H1 (cell line): Measurements from ENCODE around the gene HSFX2. TPM values are rescaled to one million over a fixed set of nuclear protein-coding genes. Genes with fewer than 3 reads are reported as not detected.
"Not testable (repeated sequence)": the region's sequence is repeated elsewhere in the genome, so short reads cannot be mapped to it uniquely, and the experiment has no call there.

ENCODE experiments used
- CTCF ChIA-PET: fragments of 300-600 bp; sonication (Branson Sonifier 250); formaldehyde crosslinking; loops from one replicate; lab custom pipeline; 2021; ENCODE audit not compliant: partially characterized antibody; lab: Charles Lee
- POLR2A ChIA-PET: fragments of 300-600 bp; sonication (Branson Sonifier 250); formaldehyde crosslinking; loops from one replicate; lab custom pipeline; 2021; ENCODE audit warnings: inconsistent platforms; ENCODE audit not compliant: partially characterized antibody; lab: Charles Lee
- DNase-seq, 2 experiments: peaks; one replicate each; pipeline versions ENCODE4 v3.0.0 to v3.0.0-alpha.2; 2010 to 2022; ENCODE audit warnings: low spot score in 2 of 2, low read depth in 1 of 2, mixed read lengths in 1 of 2
- FAIRE-seq: peaks from 2 replicates; lab custom pipeline; 2011; peaks lifted over from hg19 to GRCh38; lab: Jason Lieb, UNC
- H2AFZ ChIP-seq: 2 replicates; pipeline ENCODE4 v1.8.1; 2012; ENCODE audit warnings: low read length, inconsistent platforms
- H2AK5ac ChIP-seq: 2 replicates; pipeline ENCODE4 v1.6.1; 2013; ENCODE audit warnings: low read depth, low read length
- H2BK120ac ChIP-seq: replicated peaks from 2 replicates; pipeline ENCODE3; 2013; ENCODE audit warnings: low read depth, low read length, inconsistent platforms
- H2BK12ac ChIP-seq: 2 replicates; pipeline ENCODE4 v1.6.1; 2013; ENCODE audit warnings: low read depth, low read length
- H2BK15ac ChIP-seq: 2 replicates; pipeline ENCODE4 v1.6.1; 2013; ENCODE audit warnings: low read length
- H2BK20ac ChIP-seq: 2 replicates; pipeline ENCODE4 v1.6.1; 2013; ENCODE audit warnings: low read length
- H2BK5ac ChIP-seq: 2 replicates; pipeline ENCODE4 v1.6.1; 2013; ENCODE audit warnings: low read depth, low read length
- H3K14ac ChIP-seq: 2 replicates; pipeline ENCODE4 v1.6.1; 2013; ENCODE audit warnings: inconsistent platforms; ENCODE audit not compliant: insufficient read length
- H3K18ac ChIP-seq: 2 replicates; pipeline ENCODE4 v1.6.1; 2013; ENCODE audit warnings: low read length; ENCODE audit errors: extremely low read depth
- H3K23ac ChIP-seq: 2 replicates; pipeline ENCODE4 v1.6.1; 2013; ENCODE audit warnings: inconsistent platforms; ENCODE audit not compliant: insufficient read length
- H3K23me2 ChIP-seq: 2 replicates; pipeline ENCODE4 v1.6.1; 2013; ENCODE audit warnings: low read depth, low read length
- H3K27ac ChIP-seq: 2 replicates; pipeline ENCODE4 v1.6.1; 2011; ENCODE audit warnings: low read depth, low read length, inconsistent platforms
- H3K27me3 ChIP-seq, 4 experiments: replicated peaks in 1 of 4; 1 replicate in 1 of 4; 2 replicates in 3 of 4; pipeline versions ENCODE4 v1.6.1 to v1.8.1; 2011 to 2013; ENCODE audit warnings: low read length in 3 of 4, mild to moderate bottlenecking in 3 of 4, inconsistent platforms in 2 of 4, mixed read lengths in 2 of 4, moderate library complexity in 1 of 4; ENCODE audit not compliant: control insufficient read depth in 3 of 4, insufficient read depth in 3 of 4; ENCODE audit errors: extremely low read depth in 1 of 4
- H3K36me3 ChIP-seq, 4 experiments: 2 replicates each; pipeline versions ENCODE4 v1.6.1 to v1.8.1; 2011 to 2013; ENCODE audit warnings: mild to moderate bottlenecking in 4 of 4, low read length in 3 of 4, moderate library complexity in 2 of 4, control low read depth in 1 of 4, inconsistent platforms in 1 of 4; ENCODE audit not compliant: insufficient read depth in 4 of 4, control insufficient read depth in 2 of 4
- H3K4ac ChIP-seq: replicated peaks from 2 replicates; pipeline ENCODE3; 2013; ENCODE audit warnings: low read length, low read depth, mixed read lengths, inconsistent platforms; ENCODE audit not compliant: insufficient read length
- H3K4me1 ChIP-seq, 4 experiments: replicated peaks in 1 of 4; 1 replicate in 1 of 4; 2 replicates in 3 of 4; pipeline versions ENCODE4 v1.6.1 to v1.8.1; 2011 to 2013; ENCODE audit warnings: low read length in 3 of 4, inconsistent platforms in 2 of 4, mixed read lengths in 1 of 4; ENCODE audit not compliant: insufficient read depth in 4 of 4, control insufficient read depth in 3 of 4
- H3K4me2 ChIP-seq, 2 experiments: 2 replicates each; pipeline versions ENCODE4 v1.6.1 to v1.8.1; 2011 to 2013; ENCODE audit warnings: low read depth in 2 of 2, low read length in 2 of 2, control low read depth in 1 of 2, inconsistent platforms in 1 of 2, mild to moderate bottlenecking in 1 of 2; ENCODE audit not compliant: insufficient read depth in 1 of 2
- H3K4me3 ChIP-seq, 4 experiments: fragments of 200-600, 300-600 bp in 1 of 4; sonication (generic), shearing (Covaris generic), sonication (Bioruptor Twin) in 1 of 4; 2 replicates each; pipeline versions ENCODE4 v1.5.1 to v1.8.1; 2011 to 2016; ENCODE audit warnings: low read length in 4 of 4, low read depth in 3 of 4, control low read depth in 2 of 4, inconsistent platforms in 2 of 4, mild to moderate bottlenecking in 2 of 4, mixed read lengths in 1 of 4, moderate library complexity in 1 of 4; ENCODE audit not compliant: insufficient read depth in 2 of 4; ENCODE audit errors: extremely low read depth in 1 of 4
- H3K56ac ChIP-seq: replicated peaks from 2 replicates; pipeline ENCODE3; 2013; ENCODE audit warnings: low read depth, mild to moderate bottlenecking, mixed read lengths, low read length, inconsistent platforms; ENCODE audit not compliant: insufficient read length
- H3K79me1 ChIP-seq: 2 replicates; pipeline ENCODE4 v1.6.1; 2013; ENCODE audit warnings: low read depth, low read length, control low read depth
- H3K79me2 ChIP-seq, 2 experiments: 2 replicates each; pipeline versions ENCODE4 v1.6.1 to v1.8.1; 2012 to 2013; ENCODE audit warnings: low read length in 2 of 2, mild to moderate bottlenecking in 2 of 2, inconsistent platforms in 1 of 2; ENCODE audit not compliant: insufficient read depth in 2 of 2, control insufficient read depth in 1 of 2
- H3K9ac ChIP-seq, 4 experiments: replicated peaks in 1 of 4; 1 replicate in 1 of 4; 2 replicates in 3 of 4; pipeline versions ENCODE4 v1.6.1 to v1.8.1; 2011 to 2013; ENCODE audit warnings: low read depth in 3 of 4, low read length in 3 of 4, control low read depth in 2 of 4, mild to moderate bottlenecking in 2 of 4, moderate library complexity in 2 of 4, inconsistent platforms in 1 of 4; ENCODE audit errors: extremely low read depth in 1 of 4
- H3K9me3 ChIP-seq, 2 experiments: 2 replicates each; pipeline versions ENCODE4 v1.6.1 to v1.8.1; 2012 to 2013; ENCODE audit warnings: mild to moderate bottlenecking in 2 of 2, moderate library complexity in 2 of 2, control low read depth in 1 of 2, inconsistent platforms in 1 of 2, low read depth in 1 of 2, low read length in 1 of 2, mixed read lengths in 1 of 2; ENCODE audit not compliant: insufficient read depth in 2 of 2
- H4K20me1 ChIP-seq, 2 experiments: replicated peaks in 1 of 2; 2 replicates each; pipeline versions ENCODE3 to v1.8.1; 2011 to 2013; ENCODE audit warnings: inconsistent platforms in 2 of 2, low read length in 2 of 2, mild to moderate bottlenecking in 1 of 2; ENCODE audit not compliant: insufficient read depth in 2 of 2, control insufficient read depth in 1 of 2
- H4K5ac ChIP-seq: 2 replicates; pipeline ENCODE4 v1.6.1; 2013; ENCODE audit warnings: low read length, low read depth, mixed read lengths, inconsistent platforms; ENCODE audit not compliant: insufficient read length
- H4K8ac ChIP-seq: 2 replicates; pipeline ENCODE4 v1.8.0; 2013; ENCODE audit warnings: mild to moderate bottlenecking, moderate library complexity, low read length, inconsistent platforms; ENCODE audit not compliant: insufficient read depth; ENCODE audit errors: extremely low read depth
- H4K91ac ChIP-seq: replicated peaks from 2 replicates; pipeline ENCODE3; 2013; ENCODE audit warnings: low read length, mixed read lengths, inconsistent platforms; ENCODE audit not compliant: insufficient read length
- WGBS, 2 experiments: shearing (Covaris generic) in 1 of 2; methylation state at CpG; one replicate each; pipeline versions ENCODE4 v1.1.6 to v1.1.7; 2013 to 2015; ENCODE audit warnings: low lambda C conversion rate in 2 of 2, mixed read lengths in 2 of 2, inconsistent platforms in 1 of 2, low coverage in 1 of 2, missing lambda C conversion rate in 1 of 2; ENCODE audit not compliant: insufficient replicate concordance in 2 of 2, insufficient coverage in 1 of 2, insufficient read length in 1 of 2; ENCODE audit errors: extremely low coverage in 1 of 2, missing lambda C conversion rate in 1 of 2; 5-methylcytosine and 5-hydroxymethylcytosine counted together
- polyA plus RNA-seq, 7 experiments: library from polyadenylated mRNA; depleted of rRNA in 3 of 7; stranded (reverse) in 5 of 7; unstranded in 2 of 7; fragments of >200 nt in 5 of 7; fragments of 200-250 nt in 2 of 7; gene quantifications; 1 replicate in 5 of 7; 2 replicates in 1 of 7; 4 replicates in 1 of 7; pipeline versions ENCODE4 v1.2.1 to v1.2.3, GENCODE V29; 2011 to 2013; ENCODE audit warnings: missing spikeins in 2 of 7, mixed read lengths in 2 of 7
- total RNA-seq: library from RNA; stranded (reverse); fragmentation: NEBNext Ultra II Directional; extraction: Animal tissue kit (Norgen Biotek cat#: 25700); gene quantifications from 2 replicates; pipeline ENCODE4 v1.2.1, GENCODE V29; 2021

Gene HSFX2
- total and polyA plus RNA-seq, 2 of the 8 experiments (the other 6 are each of a cell fraction or from before 2014, with no cell fraction given), result 0.17 TPM; not detected in 1

- POLR2A ChIA-PET, H3K9me3 ChIP-seq, H4K5ac ChIP-seq, H3K23me2 ChIP-seq, H3K4ac ChIP-seq, H2AFZ ChIP-seq, H4K8ac ChIP-seq, H3K18ac ChIP-seq, H3K14ac ChIP-seq, FAIRE-seq, H2AK5ac ChIP-seq, H2BK5ac ChIP-seq, H2BK12ac ChIP-seq, H3K36me3 ChIP-seq, H3K27ac ChIP-seq, H3K9ac ChIP-seq, DNase-seq, CTCF ChIA-PET, H3K56ac ChIP-seq, H3K4me2 ChIP-seq, H2BK20ac ChIP-seq, H3K4me3 ChIP-seq, H3K79me2 ChIP-seq, H4K91ac ChIP-seq, H3K4me1 ChIP-seq, H2BK15ac ChIP-seq, H3K27me3 ChIP-seq, H4K20me1 ChIP-seq, H2BK120ac ChIP-seq, H3K23ac ChIP-seq, H3K79me1 ChIP-seq: not testable (repeated sequence)
- no CpG with 5 or more reads among the region's 6 CpGs for whole genome bisulfite sequencing, 2 experiments
Measured at GRCh38 chrX:149549701-149550100, 45.4 kb downstream of the HSFX2 start, which contains the start of gene HSFX3. Gene HSFX3, minus strand, starts transcription at chrX:149549924. Its CDS starts 72 bp downstream, at chrX:149549852.

- H2BK12ac ChIP-seq, H2BK20ac ChIP-seq, H3K27me3 ChIP-seq, H3K14ac ChIP-seq, H3K36me3 ChIP-seq, H3K18ac ChIP-seq, H4K20me1 ChIP-seq, H3K27ac ChIP-seq, H4K91ac ChIP-seq, CTCF ChIA-PET, H2AFZ ChIP-seq, H3K23ac ChIP-seq, H3K4me2 ChIP-seq, H4K5ac ChIP-seq, H3K9me3 ChIP-seq, DNase-seq, POLR2A ChIA-PET, H3K23me2 ChIP-seq, H2BK15ac ChIP-seq, H2BK120ac ChIP-seq, H3K4me3 ChIP-seq, H4K8ac ChIP-seq, H3K79me1 ChIP-seq, H2AK5ac ChIP-seq, H2BK5ac ChIP-seq, H3K56ac ChIP-seq, H3K4ac ChIP-seq, H3K79me2 ChIP-seq, H3K4me1 ChIP-seq, H3K9ac ChIP-seq: not testable (repeated sequence)
- no CpG with 5 or more reads among the region's 3 CpGs for WGBS, 2 experiments
- FAIRE-seq, result peak; percentile 28
Measured at GRCh38 chrX:149547782-149548181, 47.3 kb downstream of the HSFX2 start.
